ENCODE results near the gene CIB2. TPM values are rescaled to one million over a fixed set of nuclear protein-coding genes. Genes with fewer than 3 reads are reported as not detected.
A peak's percentile ranks its signal among the peaks of the same experiment; 100 is the strongest.

The CIB2 gene
- total and polyA plus RNA-seq, 8 donors: 1.5 to 5.1 (median 3.8) TPM

GRCh38 chr15:78077053-78077870, 54.0 kb downstream of the CIB2 start, which contains the start of gene TBC1D2B:
Gene TBC1D2B (minus strand): TSS chr15:78077711. CDS start chr15:78077652, 59 bp downstream.
- no peaks in the 10 kb centered on the region for H3K36me3 ChIP-seq
- FAIRE-seq (no peak), DNase-seq (peak; percentile 61 to 88 (median 74)), ATAC-seq (peak; percentile 70 to 77 (median 76))
- TF ChIP-seq, protein P1, sequence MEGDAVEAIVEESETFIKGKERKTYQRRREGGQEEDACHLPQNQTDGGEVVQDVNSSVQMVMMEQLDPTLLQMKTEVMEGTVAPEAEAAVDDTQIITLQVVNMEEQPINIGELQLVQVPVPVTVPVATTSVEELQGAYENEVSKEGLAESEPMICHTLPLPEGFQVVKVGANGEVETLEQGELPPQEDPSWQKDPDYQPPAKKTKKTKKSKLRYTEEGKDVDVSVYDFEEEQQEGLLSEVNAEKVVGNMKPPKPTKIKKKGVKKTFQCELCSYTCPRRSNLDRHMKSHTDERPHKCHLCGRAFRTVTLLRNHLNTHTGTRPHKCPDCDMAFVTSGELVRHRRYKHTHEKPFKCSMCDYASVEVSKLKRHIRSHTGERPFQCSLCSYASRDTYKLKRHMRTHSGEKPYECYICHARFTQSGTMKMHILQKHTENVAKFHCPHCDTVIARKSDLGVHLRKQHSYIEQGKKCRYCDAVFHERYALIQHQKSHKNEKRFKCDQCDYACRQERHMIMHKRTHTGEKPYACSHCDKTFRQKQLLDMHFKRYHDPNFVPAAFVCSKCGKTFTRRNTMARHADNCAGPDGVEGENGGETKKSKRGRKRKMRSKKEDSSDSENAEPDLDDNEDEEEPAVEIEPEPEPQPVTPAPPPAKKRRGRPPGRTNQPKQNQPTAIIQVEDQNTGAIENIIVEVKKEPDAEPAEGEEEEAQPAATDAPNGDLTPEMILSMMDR (IDR thresholded peaks at IDR 0.05): no peak
- no peaks in the 10 kb centered on the region for H3K27me3 ChIP-seq
- 0 to 2% methylated on average over 38 to 104 of the region's 104 CpGs for WGBS, 2 donors
- peak within 1 kb of the TSS; percentile 84 to 91 (median 88) for H3K27ac ChIP-seq
- peaks cover 0 to 19% (median 13%) of the 10 kb centered on the region in 3 donors for H3K4me1 ChIP-seq
- H3K9me3 ChIP-seq: no peaks in the 10 kb centered on the region
- H3K4me3 ChIP-seq: peak within 1 kb of the TSS; percentile 72 to 89 (median 81)
- intact Hi-C loops (cut with DNase I): loop anchor here in 1 of 3 donors (10.0 kb wide), 1 partner anchor 52 kb away; no protein-coding TSS in a partner anchor

DNA sequence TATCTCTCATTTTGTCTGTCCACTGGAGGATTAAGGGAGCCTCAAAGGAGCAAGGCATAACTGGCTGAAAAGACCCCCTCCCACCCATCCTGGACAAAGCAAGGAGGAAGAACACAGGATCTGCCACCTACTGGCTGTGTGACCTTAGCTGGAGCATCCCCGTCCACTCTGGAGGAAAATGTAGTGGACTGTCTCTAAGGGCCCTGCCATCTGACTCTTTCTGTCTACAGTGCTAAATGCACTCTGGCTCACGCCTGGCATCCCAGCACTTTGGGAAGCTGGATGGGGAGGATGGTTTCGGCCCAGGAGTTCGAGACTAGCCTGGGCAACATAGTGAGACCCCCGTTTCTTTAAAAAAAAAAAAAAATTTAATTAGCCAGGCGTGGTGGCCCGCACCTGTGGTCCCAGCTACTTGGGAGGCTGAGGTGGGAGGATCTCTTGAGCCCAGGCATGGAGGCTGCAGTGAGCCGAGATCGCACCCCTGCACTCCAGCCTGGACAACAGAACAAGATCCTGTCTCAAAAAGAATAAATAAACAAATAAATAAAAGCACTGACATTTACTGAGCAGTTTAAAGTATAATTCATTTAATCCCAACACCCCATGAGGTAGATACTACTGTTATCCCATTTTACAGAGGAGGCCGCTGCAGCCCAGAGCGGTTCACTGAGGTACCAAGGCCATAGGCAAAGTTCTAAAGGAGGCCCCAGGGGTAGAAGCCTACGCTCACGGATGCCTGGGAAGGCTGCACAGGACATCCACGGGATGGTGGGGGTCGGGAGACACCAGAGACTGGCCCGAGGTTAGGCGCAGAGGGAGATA, 54.8 kb downstream of the CIB2 start:
- H3K9me3 ChIP-seq: no peaks in the 10 kb centered on the region
- intact Hi-C loops (cut with DNase I): loop anchor here in 1 of 3 donors (10.0 kb wide), 1 partner anchor 52 kb away; no protein-coding TSS in a partner anchor
- no peak for FAIRE-seq
- TF ChIP-seq, protein P1 (IDR thresholded peaks at IDR 0.05): no peak
- H3K4me3 ChIP-seq: peak overlapping the region; percentile 72 to 89 (median 81)
- no peaks in the 10 kb centered on the region for H3K27me3 ChIP-seq
- no peak for DNase-seq
- peak; percentile 22 to 42 (median 34) for ATAC-seq
- H3K36me3 ChIP-seq: no peaks in the 10 kb centered on the region
- H3K4me1 ChIP-seq: peaks cover 0 to 19% (median 13%) of the 10 kb centered on the region in 3 donors
- peak overlapping the region; percentile 84 to 91 (median 88) for H3K27ac ChIP-seq
- WGBS, 2 donors: 39 to 44% methylated on average over 17 of the region's 17 CpGs

GRCh38 chr15:78075490-78076230, 55.6 kb downstream of the CIB2 start:
- Histone ChIP-seq H3K27me3 (no peaks in the 10 kb centered on the region), H3K36me3 (no peaks in the 10 kb centered on the region), H3K27ac (peak overlapping the region; percentile 84 to 91 (median 88)), H3K4me3 (peak overlapping the region; percentile 72 to 89 (median 81)), H3K9me3 (no peaks in the 10 kb centered on the region), H3K4me1 (peaks cover 0 to 19% (median 13%) of the 10 kb centered on the region in 3 donors)
- no peak for FAIRE-seq
- TF ChIP-seq, protein P1 (IDR thresholded peaks at IDR 0.05): no peak
- intact Hi-C loops (cut with DNase I): loop anchor here in 1 of 3 donors (10.0 kb wide), 1 partner anchor 51 kb away; no protein-coding TSS in a partner anchor
- ATAC-seq: peak; percentile 78 to 85 (median 80)
- peak in 4 of 6 donors; percentile 45 to 74 (median 64) for DNase-seq
- 11 to 13% methylated on average over 7 of the region's 7 CpGs for WGBS, 2 donors

- no peak overlapping the region for H3K4me3 ChIP-seq
- H3K27me3 ChIP-seq: no peaks in the 10 kb centered on the region
- peak overlapping the region in 2 of 4 donors; percentile 45 to 54 for H3K27ac ChIP-seq
- ATAC-seq: no peak
- DNase-seq: no peak
- no peaks in the 10 kb centered on the region for H3K36me3 ChIP-seq
- no peaks in the 10 kb centered on the region for H3K9me3 ChIP-seq
- TF ChIP-seq, protein P1 (IDR thresholded peaks at IDR 0.05): no peak
- intact Hi-C loops (cut with DNase I): loop anchor here in 1 of 3 donors (10.0 kb wide), 1 partner anchor 48 kb away; no protein-coding TSS in a partner anchor
- H3K4me1 ChIP-seq: peaks cover 5 to 33% (median 25%) of the 10 kb centered on the region in 3 donors
- WGBS, 2 donors: 88 to 90% methylated on average over 5 of the region's 5 CpGs
- no peak for FAIRE-seq
Observed at GRCh38 chr15:78073046-78073787, 58.0 kb downstream of the CIB2 start.
